ENCODE measurements around the gene TIPARP. TPM values are rescaled to one million over a fixed set of nuclear protein-coding genes. Genes with fewer than 3 reads are reported as not detected.
"Not testable (repeated sequence)": the region's sequence is repeated elsewhere in the genome, so short reads cannot be mapped to it uniquely, and the experiment has no call there.

Gene TIPARP
- polyA plus RNA-seq, 2 donors, result 22.6 to 33.8 TPM

- peaks cover 3 to 9% of the 10 kb centered on the region in 2 donors for H3K36me3 ChIP-seq (ENCODE audit: control insufficient read depth in 2 of 2, insufficient read depth in 2 of 2, low read length in 1 of 2)
- H3K4me3 ChIP-seq (ENCODE audit: low read depth in 1 of 2, low read length in 2 of 2), result no peak overlapping the region
- no peak overlapping the region for H3K27ac ChIP-seq (ENCODE audit: low read depth in 2 of 2, low read length in 1 of 2)
- no peaks in the 10 kb centered on the region for H3K4me1 ChIP-seq (ENCODE audit: control insufficient read depth in 2 of 2, insufficient read depth in 2 of 2, low read length in 1 of 2)
- H3K27me3 ChIP-seq (ENCODE audit: control insufficient read depth in 1 of 2, insufficient read depth in 2 of 2, low read length in 2 of 2), result no peaks in the 10 kb centered on the region
- 86 to 87% methylated on average over 4 of the region's 4 CpGs for WGBS, 2 donors
- H3K9me3 ChIP-seq (ENCODE audit: control insufficient read depth in 2 of 2, insufficient read depth in 1 of 2, low read depth in 1 of 2, low read length in 1 of 2), result no peaks in the 10 kb centered on the region
Observed at GRCh38 chr3:156704370-156705036, 30.1 kb downstream of the TIPARP start.

- WGBS, 2 donors, result 49 to 55% methylated on average over 3 of the region's 3 CpGs
- Histone ChIP-seq H3K27ac (ENCODE audit: low read depth in 2 of 2, low read length in 1 of 2) (peak overlapping the region in 1 of 2 donors; percentile 3), H3K36me3 (ENCODE audit: control insufficient read depth in 2 of 2, insufficient read depth in 2 of 2, low read length in 1 of 2) (peaks cover 3 to 7% of the 10 kb centered on the region in 2 donors), H3K4me3 (ENCODE audit: low read depth in 1 of 2, low read length in 2 of 2) (peak overlapping the region in 1 of 2 donors; percentile 19), H3K4me1 (ENCODE audit: control insufficient read depth in 2 of 2, insufficient read depth in 2 of 2, low read length in 1 of 2) (no peaks in the 10 kb centered on the region), H3K9me3 (ENCODE audit: control insufficient read depth in 2 of 2, insufficient read depth in 1 of 2, low read depth in 1 of 2, low read length in 1 of 2) (no peaks in the 10 kb centered on the region), H3K27me3 (ENCODE audit: control insufficient read depth in 1 of 2, insufficient read depth in 2 of 2, low read length in 2 of 2) (no peaks in the 10 kb centered on the region)
Observed at GRCh38 chr3:156705761-156706616, 31.6 kb downstream of the TIPARP start.

- H3K27me3 ChIP-seq (ENCODE audit: control insufficient read depth in 1 of 2, insufficient read depth in 2 of 2, low read length in 2 of 2), result no peaks in the 10 kb centered on the region
- no peaks in the 10 kb centered on the region for H3K4me1 ChIP-seq (ENCODE audit: control insufficient read depth in 2 of 2, insufficient read depth in 2 of 2, low read length in 1 of 2)
- H3K4me3 ChIP-seq (ENCODE audit: low read depth in 1 of 2, low read length in 2 of 2), result no peak overlapping the region
- WGBS, 2 donors, result 95 to 97% methylated on average over 7 of the region's 7 CpGs
- no peak overlapping the region for H3K27ac ChIP-seq (ENCODE audit: low read depth in 2 of 2, low read length in 1 of 2)
- H3K9me3 ChIP-seq (ENCODE audit: control insufficient read depth in 2 of 2, insufficient read depth in 1 of 2, low read depth in 1 of 2, low read length in 1 of 2), result no peaks in the 10 kb centered on the region
- peaks cover 3 to 5% of the 10 kb centered on the region in 2 donors for H3K36me3 ChIP-seq (ENCODE audit: control insufficient read depth in 2 of 2, insufficient read depth in 2 of 2, low read length in 1 of 2)
Observed at GRCh38 chr3:156707588-156707987, 33.2 kb downstream of the TIPARP start.

GRCh38 chr3:156710429-156710828 lies 36.0 kb downstream of the TIPARP start:
- H3K4me3 ChIP-seq (ENCODE audit: low read depth in 1 of 2, low read length in 2 of 2), result no peak overlapping the region
- H3K27me3 ChIP-seq (ENCODE audit: control insufficient read depth in 1 of 2, insufficient read depth in 2 of 2, low read length in 2 of 2), result no peaks in the 10 kb centered on the region
- 75 to 92% methylated on average over 1 of the region's 1 CpG for WGBS, 2 donors
- H3K4me1 ChIP-seq (ENCODE audit: control insufficient read depth in 2 of 2, insufficient read depth in 2 of 2, low read length in 1 of 2), result no peaks in the 10 kb centered on the region
- H3K9me3 ChIP-seq (ENCODE audit: control insufficient read depth in 2 of 2, insufficient read depth in 1 of 2, low read depth in 1 of 2, low read length in 1 of 2), result no peaks in the 10 kb centered on the region
- no peak overlapping the region for H3K27ac ChIP-seq (ENCODE audit: low read depth in 2 of 2, low read length in 1 of 2)
- H3K36me3 ChIP-seq (ENCODE audit: control insufficient read depth in 2 of 2, insufficient read depth in 2 of 2, low read length in 1 of 2), result peaks cover 0 to 2% of the 10 kb centered on the region in 2 donors

- H3K9me3 ChIP-seq (ENCODE audit: control insufficient read depth in 2 of 2, insufficient read depth in 1 of 2, low read depth in 1 of 2, low read length in 1 of 2), result no peaks in the 10 kb centered on the region
- no peak overlapping the region for H3K4me3 ChIP-seq (ENCODE audit: low read depth in 1 of 2, low read length in 2 of 2)
- H3K27ac ChIP-seq (ENCODE audit: low read depth in 2 of 2, low read length in 1 of 2), result no peak overlapping the region
- no peaks in the 10 kb centered on the region for H3K4me1 ChIP-seq (ENCODE audit: control insufficient read depth in 2 of 2, insufficient read depth in 2 of 2, low read length in 1 of 2)
- 86 to 98% methylated on average over 1 of the region's 1 CpG for WGBS, 2 donors
- no peaks in the 10 kb centered on the region for H3K36me3 ChIP-seq (ENCODE audit: control insufficient read depth in 2 of 2, insufficient read depth in 2 of 2, low read length in 1 of 2)
- H3K27me3 ChIP-seq (ENCODE audit: control insufficient read depth in 1 of 2, insufficient read depth in 2 of 2, low read length in 2 of 2), result no peaks in the 10 kb centered on the region
Observed at GRCh38 chr3:156711113-156711512, 36.7 kb downstream of the TIPARP start.

- not testable (repeated sequence) for H3K4me3 ChIP-seq (ENCODE audit: low read depth in 1 of 2, low read length in 2 of 2); H3K27ac ChIP-seq (ENCODE audit: low read depth in 2 of 2, low read length in 1 of 2); H3K36me3 ChIP-seq (ENCODE audit: control insufficient read depth in 2 of 2, insufficient read depth in 2 of 2, low read length in 1 of 2); H3K27me3 ChIP-seq (ENCODE audit: control insufficient read depth in 1 of 2, insufficient read depth in 2 of 2, low read length in 2 of 2); H3K4me1 ChIP-seq (ENCODE audit: control insufficient read depth in 2 of 2, insufficient read depth in 2 of 2, low read length in 1 of 2); H3K9me3 ChIP-seq (ENCODE audit: control insufficient read depth in 2 of 2, insufficient read depth in 1 of 2, low read depth in 1 of 2, low read length in 1 of 2)
- 92 to 93% methylated on average over 2 to 4 of the region's 4 CpGs for WGBS, 2 donors
Observed at GRCh38 chr3:156711944-156712343, 37.6 kb downstream of the TIPARP start.

- H3K27ac ChIP-seq (ENCODE audit: low read depth in 2 of 2, low read length in 1 of 2), result no peak overlapping the region
- no peaks in the 10 kb centered on the region for H3K4me1 ChIP-seq (ENCODE audit: control insufficient read depth in 2 of 2, insufficient read depth in 2 of 2, low read length in 1 of 2)
- no peaks in the 10 kb centered on the region for H3K36me3 ChIP-seq (ENCODE audit: control insufficient read depth in 2 of 2, insufficient read depth in 2 of 2, low read length in 1 of 2)
- H3K4me3 ChIP-seq (ENCODE audit: low read depth in 1 of 2, low read length in 2 of 2), result no peak overlapping the region
- no peaks in the 10 kb centered on the region for H3K27me3 ChIP-seq (ENCODE audit: control insufficient read depth in 1 of 2, insufficient read depth in 2 of 2, low read length in 2 of 2)
- H3K9me3 ChIP-seq (ENCODE audit: control insufficient read depth in 2 of 2, insufficient read depth in 1 of 2, low read depth in 1 of 2, low read length in 1 of 2), result no peaks in the 10 kb centered on the region
- 82 to 83% methylated on average over 6 of the region's 6 CpGs for WGBS, 2 donors
Observed at GRCh38 chr3:156716105-156716862, 41.9 kb downstream of the TIPARP start.

- no peak overlapping the region for H3K27ac ChIP-seq (ENCODE audit: low read depth in 2 of 2, low read length in 1 of 2)
Observed at GRCh38 chr3:156718622-156719306, 44.4 kb downstream of the TIPARP start.

GRCh38 chr3:156720826-156721225 lies 46.4 kb downstream of the TIPARP start:
- Histone ChIP-seq H3K36me3 (ENCODE audit: control insufficient read depth in 2 of 2, insufficient read depth in 2 of 2, low read length in 1 of 2) (no peaks in the 10 kb centered on the region), H3K27ac (ENCODE audit: low read depth in 2 of 2, low read length in 1 of 2) (no peak overlapping the region), H3K9me3 (ENCODE audit: control insufficient read depth in 2 of 2, insufficient read depth in 1 of 2, low read depth in 1 of 2, low read length in 1 of 2) (no peaks in the 10 kb centered on the region), H3K4me3 (ENCODE audit: low read depth in 1 of 2, low read length in 2 of 2) (no peak overlapping the region), H3K27me3 (ENCODE audit: control insufficient read depth in 1 of 2, insufficient read depth in 2 of 2, low read length in 2 of 2) (no peaks in the 10 kb centered on the region), H3K4me1 (ENCODE audit: control insufficient read depth in 2 of 2, insufficient read depth in 2 of 2, low read length in 1 of 2) (peaks cover 0 to 2% of the 10 kb centered on the region in 2 donors)
- WGBS, 2 donors, result 70 to 73% methylated on average over 2 of the region's 2 CpGs

More at GRCh38 chr3:156718622-156719306, 44.4 kb downstream of the TIPARP start:
- H3K36me3 ChIP-seq (ENCODE audit: control insufficient read depth in 2 of 2, insufficient read depth in 2 of 2, low read length in 1 of 2), result no peaks in the 10 kb centered on the region
- H3K9me3 ChIP-seq (ENCODE audit: control insufficient read depth in 2 of 2, insufficient read depth in 1 of 2, low read depth in 1 of 2, low read length in 1 of 2), result no peaks in the 10 kb centered on the region
- WGBS, 2 donors, result 71 to 75% methylated on average over 3 of the region's 3 CpGs
- no peaks in the 10 kb centered on the region for H3K27me3 ChIP-seq (ENCODE audit: control insufficient read depth in 1 of 2, insufficient read depth in 2 of 2, low read length in 2 of 2)
- peaks cover 0 to 2% of the 10 kb centered on the region in 2 donors for H3K4me1 ChIP-seq (ENCODE audit: control insufficient read depth in 2 of 2, insufficient read depth in 2 of 2, low read length in 1 of 2)
- H3K4me3 ChIP-seq (ENCODE audit: low read depth in 1 of 2, low read length in 2 of 2), result no peak overlapping the region

Data from esophagus (tissue), 2 donors.